HepG2 (cell line): Measurements from ENCODE around the gene TKFC. TPM values are rescaled to one million over a fixed set of nuclear protein-coding genes. Genes with fewer than 3 reads are reported as not detected.

ENCODE experiments used
- ASH2L ChIP-seq: fragments of 300-600, 200-600 bp; sonication (generic); IDR thresholded peaks from 2 replicates; pipeline ENCODE4 v1.7.0; 2017; ENCODE audit warnings: low read depth, mild to moderate bottlenecking, moderate library complexity, mixed read lengths, low read length; ENCODE audit not compliant: insufficient read length
- CEBPB ChIP-seq: IDR thresholded peaks from 2 replicates; pipeline ENCODE4 v1.6.1; 2011; ENCODE audit warnings: low read depth, low read length, improper control_type of control experiment, borderline replicate concordance
- CERS6 ChIP-seq: sonication (generic); formaldehyde crosslinking; IDR thresholded peaks from 2 replicates; pipeline ENCODE4 v1.5.0; 2020; ENCODE audit warnings: missing genetic modification reagents
- E2F1 ChIP-seq: sonication (generic); formaldehyde crosslinking; IDR thresholded peaks from 2 replicates; pipeline ENCODE4 v1.5.0; 2020; ENCODE audit warnings: missing genetic modification reagents
- ELF3 ChIP-seq: IDR thresholded peaks from 2 replicates; pipeline ENCODE4 v1.6.1; 2016; ENCODE audit warnings: missing genetic modification reagents, missing compliant biosample characterization
- ESRRA ChIP-seq: sonication (generic); formaldehyde crosslinking; IDR thresholded peaks from 2 replicates; pipeline ENCODE4 v1.5.1; 2020; ENCODE audit warnings: mild to moderate bottlenecking, low read depth, missing genetic modification reagents
- GABPB1 ChIP-seq: IDR thresholded peaks from 2 replicates; pipeline ENCODE4 v1.6.1; 2016; ENCODE audit warnings: mild to moderate bottlenecking, missing genetic modification reagents, moderate library complexity, missing compliant biosample characterization
- HIVEP1 ChIP-seq: sonication (generic); formaldehyde crosslinking; IDR thresholded peaks from 2 replicates; pipeline ENCODE4 v1.4.0; 2020; ENCODE audit warnings: mild to moderate bottlenecking, missing genetic modification reagents
- IKZF4 ChIP-seq: sonication (generic); formaldehyde crosslinking; IDR thresholded peaks from 2 replicates; pipeline ENCODE4 v1.5.1; 2020; ENCODE audit warnings: borderline replicate concordance, mild to moderate bottlenecking, low read depth, missing genetic modification reagents; ENCODE audit errors: not compliant biosample characterization
- JUN ChIP-seq: sonication (generic); formaldehyde crosslinking; IDR thresholded peaks from 2 replicates; pipeline ENCODE4 v1.4.0; 2020; ENCODE audit warnings: mild to moderate bottlenecking, missing genetic modification reagents
- MED8 ChIP-seq: sonication (generic); formaldehyde crosslinking; IDR thresholded peaks from 2 replicates; pipeline ENCODE4 v1.8.1; 2023; ENCODE audit warnings: mild to moderate bottlenecking, missing genetic modification reagents; ENCODE audit not compliant: insufficient replicate concordance
- MLX ChIP-seq: IDR thresholded peaks from 2 replicates; pipeline ENCODE4 v1.6.1; 2016
- NFYB ChIP-seq: sonication (generic); formaldehyde crosslinking; IDR thresholded peaks from 2 replicates; pipeline ENCODE4 v1.4.0; 2020; ENCODE audit warnings: missing genetic modification reagents
- NR2C2 ChIP-seq: sonication (generic); formaldehyde crosslinking; IDR thresholded peaks from 2 replicates; pipeline ENCODE4 v1.4.0; 2020; ENCODE audit warnings: missing genetic modification reagents, mild to moderate bottlenecking, moderate library complexity, borderline replicate concordance
- RCOR2 ChIP-seq: IDR thresholded peaks from 2 replicates; pipeline ENCODE4 v1.6.1; 2016; ENCODE audit warnings: missing biosample characterization, missing genetic modification reagents
- SOX6 ChIP-seq, 2 experiments: fragments of 450-650 bp in 1 of 2; sonication (generic) in 1 of 2; formaldehyde crosslinking in 1 of 2; IDR thresholded peaks; 2 replicates each; pipeline versions ENCODE4 v1.4.0 to v1.6.1; 2017 to 2020; ENCODE audit warnings: antibody characterized with exemption in 1 of 2, mild to moderate bottlenecking in 1 of 2, missing genetic modification reagents in 1 of 2
- TEAD3 ChIP-seq: optimal IDR thresholded peaks from 2 replicates; pipeline ENCODE3; 2016; ENCODE audit warnings: borderline replicate concordance
- THAP8 ChIP-seq: sonication (generic); formaldehyde crosslinking; IDR thresholded peaks from 2 replicates; pipeline ENCODE4 v1.5.1; 2020; ENCODE audit warnings: missing genetic modification reagents, mild to moderate bottlenecking, borderline replicate concordance
- U2AF1 ChIP-seq: fragments of 200-400 bp; formaldehyde crosslinking; optimal IDR thresholded peaks from 2 replicates; pipeline ENCODE3; 2017; ENCODE audit warnings: mild to moderate bottlenecking, low read depth, low read length
- XRCC5 ChIP-seq: fragments of 200-400 bp; formaldehyde crosslinking; optimal IDR thresholded peaks from 2 replicates; pipeline ENCODE3; 2017; ENCODE audit warnings: mild to moderate bottlenecking, low read length
- ZFP82 ChIP-seq: sonication (generic); formaldehyde crosslinking; IDR thresholded peaks from 2 replicates; pipeline ENCODE4 v1.5.1; 2020; ENCODE audit warnings: mild to moderate bottlenecking, missing genetic modification reagents, borderline replicate concordance
- ZNF124 ChIP-seq: sonication (generic); formaldehyde crosslinking; IDR thresholded peaks from 2 replicates; pipeline ENCODE4 v1.4.0; 2020; ENCODE audit warnings: missing genetic modification reagents
- ZNF598 ChIP-seq: sonication (generic); formaldehyde crosslinking; IDR thresholded peaks from 2 replicates; pipeline ENCODE4 v1.5.1; 2020; ENCODE audit warnings: mild to moderate bottlenecking, missing genetic modification reagents, borderline replicate concordance
- ZNF660 ChIP-seq: sonication (generic); formaldehyde crosslinking; IDR thresholded peaks from 2 replicates; pipeline ENCODE4 v1.5.1; 2020; ENCODE audit warnings: mild to moderate bottlenecking, low read depth, missing genetic modification reagents, borderline replicate concordance
- ZNF788 ChIP-seq: sonication (generic); formaldehyde crosslinking; IDR thresholded peaks from 2 replicates; pipeline ENCODE4 v1.5.0; 2020; ENCODE audit warnings: mild to moderate bottlenecking, missing genetic modification reagents, borderline replicate concordance
- ZSCAN20 ChIP-seq: sonication (generic); formaldehyde crosslinking; IDR thresholded peaks from 2 replicates; pipeline ENCODE4 v1.4.0; 2020; ENCODE audit warnings: missing genetic modification reagents, mild to moderate bottlenecking, borderline replicate concordance
- polyA plus RNA-seq, 8 experiments: library from polyadenylated mRNA; depleted of rRNA in 3 of 8; stranded (reverse) in 7 of 8; unstranded in 1 of 8; fragments of >200 nt; fragmentation: Illumina TruSeq in 4 of 8; extraction: Trizol in 4 of 8; gene quantifications; 2 replicates each; pipeline versions ENCODE4 v1.2.1 to v1.2.3, GENCODE V29; 2011 to 2016; ENCODE audit warnings: low read depth in 4 of 8, missing spikeins in 1 of 8, mixed read lengths in 1 of 8; ENCODE audit not compliant: insufficient read depth in 1 of 8
- total RNA-seq, 5 experiments: library from RNA; depleted of rRNA; stranded (reverse); fragments of >200 nt; fragmentation: Illumina TruSeq; extraction: Trizol; gene quantifications; 2 replicates each; pipeline ENCODE4 v1.2.3, GENCODE V29; 2016; ENCODE audit warnings: low read depth in 1 of 5
- TF ChIP-seq, protein P1 (sequence below): sonication (generic); formaldehyde crosslinking; IDR thresholded peaks from 2 replicates; pipeline ENCODE4 v1.5.0; 2020; ENCODE audit warnings: mild to moderate bottlenecking, missing genetic modification reagents

Gene TKFC
- total and polyA plus RNA-seq, 2 of the 13 experiments (the other 11 are each of a cell fraction or from before 2014, with no cell fraction given): 147 to 197 TPM

- TF ChIP-seq IKZF4 (CRISPR knock-in tag) (no peak), SOX6 (IDR thresholded peaks at IDR 0.05) (no peak), SOX6 (CRISPR knock-in tag; IDR thresholded peaks at IDR 0.05) (no peak), ESRRA (CRISPR knock-in tag) (no peak), CERS6 (CRISPR knock-in tag) (no peak), GABPB1 (CRISPR knock-in tag) (0 out of 2 replicates have a peak, but pooled peaks have one; percentile 19), TEAD3 (CRISPR knock-in tag) (peak; percentile 10), ASH2L (peak; percentile 3), NR2C2 (CRISPR knock-in tag) (no peak), ZNF788 (peak; percentile 75; the same call in 1 of the 2 replicates), HIVEP1 (CRISPR knock-in tag) (0 out of 2 replicates have a peak, but pooled peaks have one; percentile 14), ELF3 (CRISPR knock-in tag) (no peak), E2F1 (no peak), JUN (no peak), U2AF1 (no peak), XRCC5 (no peak), MED8 (CRISPR knock-in tag) (peak; percentile 37), ZFP82 (CRISPR knock-in tag) (0 out of 2 replicates have a peak, but pooled peaks have one; percentile 15), ZSCAN20 (CRISPR knock-in tag) (0 out of 2 replicates have a peak, but pooled peaks have one; percentile 1), ZNF660 (CRISPR knock-in tag) (0 out of 2 replicates have a peak, but pooled peaks have one; percentile 12), MLX (CRISPR knock-in tag) (no peak), RCOR2 (CRISPR knock-in tag) (no peak), ZNF124 (CRISPR knock-in tag) (no peak), ZNF598 (peak; percentile 51; the same call in 1 of the 2 replicates), NFYB (no peak), THAP8 (CRISPR knock-in tag) (0 out of 2 replicates have a peak, but pooled peaks have one; percentile 12), CEBPB (no peak)
- TF ChIP-seq, protein P1, sequence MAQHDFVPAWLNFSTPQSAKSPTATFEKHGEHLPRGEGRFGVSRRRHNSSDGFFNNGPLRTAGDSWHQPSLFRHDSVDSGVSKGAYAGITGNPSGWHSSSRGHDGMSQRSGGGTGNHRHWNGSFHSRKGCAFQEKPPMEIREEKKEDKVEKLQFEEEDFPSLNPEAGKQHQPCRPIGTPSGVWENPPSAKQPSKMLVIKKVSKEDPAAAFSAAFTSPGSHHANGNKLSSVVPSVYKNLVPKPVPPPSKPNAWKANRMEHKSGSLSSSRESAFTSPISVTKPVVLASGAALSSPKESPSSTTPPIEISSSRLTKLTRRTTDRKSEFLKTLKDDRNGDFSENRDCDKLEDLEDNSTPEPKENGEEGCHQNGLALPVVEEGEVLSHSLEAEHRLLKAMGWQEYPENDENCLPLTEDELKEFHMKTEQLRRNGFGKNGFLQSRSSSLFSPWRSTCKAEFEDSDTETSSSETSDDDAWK (CRISPR knock-in tag): no peak
Measured at GRCh38 chr11:61295596-61295926, 37.5 kb upstream of the TKFC start (continued).
